HEK293 (cell line): ENCODE measurements around the gene CLCNKA.

ENCODE experiments used
- CTCF ChIA-PET: fragments of 350-600 bp; formaldehyde crosslinking; extraction: SDS; loops from one replicate; lab custom pipeline; 2021; ENCODE audit warnings: antibody characterized with exemption; lab: Yijun Ruan, JAX
- POLR2A ChIA-PET: fragments of 300-600 bp; formaldehyde crosslinking; extraction: SDS; loops from one replicate; lab custom pipeline; 2020; ENCODE audit warnings: antibody characterized with exemption, inconsistent platforms; lab: Yijun Ruan, JAX
- H3K27ac ChIP-seq: fragments of 200-500 bp; sonication (Bioruptor generic); 2 replicates; pipeline ENCODE4 v1.5.1; 2014; ENCODE audit warnings: low read depth, low read length, control low read depth, inconsistent platforms; ENCODE audit errors: extremely low read depth
- H3K36me3 ChIP-seq, 2 experiments: fragments of 200-500 bp in 1 of 2; sonication (Bioruptor generic) in 1 of 2; 1 replicate in 1 of 2; 2 replicates in 1 of 2; pipeline ENCODE4 v1.5.1; 2014 to 2017; ENCODE audit warnings: inconsistent platforms in 2 of 2, low read length in 2 of 2; ENCODE audit not compliant: control insufficient read depth in 2 of 2, insufficient read depth in 1 of 2
- H3K4me1 ChIP-seq: fragments of 200-500 bp; sonication (Bioruptor generic); 2 replicates; pipeline ENCODE4 v1.5.1; 2014; ENCODE audit warnings: mild to moderate bottlenecking, low read length, inconsistent platforms; ENCODE audit not compliant: control insufficient read depth, insufficient read depth
- H3K4me3 ChIP-seq: 2 replicates; pipeline ENCODE4 v1.5.1; 2011; ENCODE audit warnings: low read depth, mild to moderate bottlenecking, control low read depth, low read length, moderate library complexity
- H3K9me3 ChIP-seq: fragments of 200-500 bp; sonication (Bioruptor generic); 2 replicates; pipeline ENCODE4 v1.5.1; 2014; ENCODE audit warnings: low read depth, low read length, inconsistent platforms; ENCODE audit not compliant: control insufficient read depth, insufficient read depth
- GLIS1 ChIP-seq: fragments of 450-650 bp; formaldehyde crosslinking; IDR thresholded peaks from 2 replicates; pipeline ENCODE4 v1.5.1; 2016; ENCODE audit warnings: missing biosample characterization, missing genetic modification characterization
- GLIS2 ChIP-seq: fragments of 450-650 bp; formaldehyde crosslinking; IDR thresholded peaks from 2 replicates; pipeline ENCODE4 v1.5.1; 2016; ENCODE audit warnings: missing biosample characterization, missing genetic modification characterization
- MEIS1 ChIP-seq: sonication (generic); formaldehyde crosslinking; IDR thresholded peaks from 2 replicates; pipeline ENCODE4 v1.8.1; 2022; ENCODE audit warnings: missing genetic modification reagents, mild to moderate bottlenecking, borderline replicate concordance
- OVOL3 ChIP-seq: fragments of 450-650 bp; formaldehyde crosslinking; IDR thresholded peaks from 2 replicates; pipeline ENCODE4 v1.5.1; 2016; ENCODE audit warnings: missing biosample characterization, missing genetic modification characterization
- SP2 ChIP-seq: fragments of 450-650 bp; formaldehyde crosslinking; IDR thresholded peaks from 2 replicates; pipeline ENCODE4 v1.5.1; 2016; ENCODE audit warnings: missing biosample characterization, missing genetic modification characterization
- ZIC2 ChIP-seq: fragments of 450-650 bp; formaldehyde crosslinking; IDR thresholded peaks from 2 replicates; pipeline ENCODE4 v1.5.1; 2016; ENCODE audit warnings: missing biosample characterization, missing genetic modification characterization
- ZNF202 ChIP-seq: fragments of 450-650 bp; formaldehyde crosslinking; IDR thresholded peaks from 2 replicates; pipeline ENCODE4 v1.5.1; 2016; ENCODE audit warnings: missing biosample characterization, missing genetic modification characterization, borderline replicate concordance
- ZNF221 ChIP-seq: fragments of 450-650 bp; formaldehyde crosslinking; IDR thresholded peaks from 2 replicates; pipeline ENCODE4 v1.5.1; 2017; ENCODE audit warnings: missing biosample characterization, missing genetic modification characterization, borderline replicate concordance
- ZNF37A ChIP-seq: fragments of 450-650 bp; IDR thresholded peaks from 2 replicates; pipeline ENCODE4 v1.5.1; 2018; ENCODE audit warnings: missing biosample characterization, missing genetic modification characterization
- ZNF391 ChIP-seq: fragments of 450-650 bp; formaldehyde crosslinking; IDR thresholded peaks from 2 replicates; pipeline ENCODE4 v1.5.1; 2016; ENCODE audit warnings: low read depth, missing biosample characterization, missing genetic modification characterization, borderline replicate concordance
- ZNF48 ChIP-seq: fragments of 450-650 bp; formaldehyde crosslinking; IDR thresholded peaks from 2 replicates; pipeline ENCODE4 v1.5.1; 2016; ENCODE audit warnings: missing biosample characterization, missing genetic modification characterization
- ZNF555 ChIP-seq: fragments of 450-650 bp; formaldehyde crosslinking; conservative IDR thresholded peaks from 2 replicates; pipeline ENCODE4 v1.5.1; 2017; ENCODE audit warnings: missing biosample characterization, mild to moderate bottlenecking, missing genetic modification characterization, inconsistent platforms
- ZNF596 ChIP-seq: fragments of 450-650 bp; IDR thresholded peaks from 2 replicates; pipeline ENCODE4 v1.5.0; 2018; ENCODE audit warnings: missing biosample characterization, mild to moderate bottlenecking, missing genetic modification characterization, moderate library complexity
- ZNF600 ChIP-seq: fragments of 450-650 bp; formaldehyde crosslinking; IDR thresholded peaks from 2 replicates; pipeline ENCODE4 v1.5.1; 2016; ENCODE audit warnings: missing biosample characterization, missing genetic modification characterization
- ZNF768 ChIP-seq: fragments of 450-650 bp; formaldehyde crosslinking; IDR thresholded peaks from 2 replicates; pipeline ENCODE4 v1.5.1; 2018; ENCODE audit warnings: missing biosample characterization, mild to moderate bottlenecking, missing genetic modification characterization
- ZNF777 ChIP-seq: fragments of 450-650 bp; formaldehyde crosslinking; IDR thresholded peaks from 2 replicates; pipeline ENCODE4 v1.5.1; 2017; ENCODE audit warnings: missing biosample characterization, missing genetic modification characterization, borderline replicate concordance
- ZNF837 ChIP-seq: fragments of 450-650 bp; formaldehyde crosslinking; IDR thresholded peaks from 2 replicates; pipeline ENCODE4 v1.5.1; 2016; ENCODE audit warnings: missing biosample characterization, missing genetic modification characterization
- TF ChIP-seq, protein P1 (sequence below): fragments of 450-650 bp; formaldehyde crosslinking; IDR thresholded peaks from 2 replicates; pipeline ENCODE4 v1.5.1; 2016; ENCODE audit warnings: missing biosample characterization, missing genetic modification characterization
- TF ChIP-seq, protein P2 (sequence below): fragments of 450-650 bp; formaldehyde crosslinking; IDR thresholded peaks from 2 replicates; pipeline ENCODE4 v1.5.1; 2017; ENCODE audit warnings: missing biosample characterization, mild to moderate bottlenecking, missing genetic modification characterization, moderate library complexity

The CLCNKA gene

DNA sequence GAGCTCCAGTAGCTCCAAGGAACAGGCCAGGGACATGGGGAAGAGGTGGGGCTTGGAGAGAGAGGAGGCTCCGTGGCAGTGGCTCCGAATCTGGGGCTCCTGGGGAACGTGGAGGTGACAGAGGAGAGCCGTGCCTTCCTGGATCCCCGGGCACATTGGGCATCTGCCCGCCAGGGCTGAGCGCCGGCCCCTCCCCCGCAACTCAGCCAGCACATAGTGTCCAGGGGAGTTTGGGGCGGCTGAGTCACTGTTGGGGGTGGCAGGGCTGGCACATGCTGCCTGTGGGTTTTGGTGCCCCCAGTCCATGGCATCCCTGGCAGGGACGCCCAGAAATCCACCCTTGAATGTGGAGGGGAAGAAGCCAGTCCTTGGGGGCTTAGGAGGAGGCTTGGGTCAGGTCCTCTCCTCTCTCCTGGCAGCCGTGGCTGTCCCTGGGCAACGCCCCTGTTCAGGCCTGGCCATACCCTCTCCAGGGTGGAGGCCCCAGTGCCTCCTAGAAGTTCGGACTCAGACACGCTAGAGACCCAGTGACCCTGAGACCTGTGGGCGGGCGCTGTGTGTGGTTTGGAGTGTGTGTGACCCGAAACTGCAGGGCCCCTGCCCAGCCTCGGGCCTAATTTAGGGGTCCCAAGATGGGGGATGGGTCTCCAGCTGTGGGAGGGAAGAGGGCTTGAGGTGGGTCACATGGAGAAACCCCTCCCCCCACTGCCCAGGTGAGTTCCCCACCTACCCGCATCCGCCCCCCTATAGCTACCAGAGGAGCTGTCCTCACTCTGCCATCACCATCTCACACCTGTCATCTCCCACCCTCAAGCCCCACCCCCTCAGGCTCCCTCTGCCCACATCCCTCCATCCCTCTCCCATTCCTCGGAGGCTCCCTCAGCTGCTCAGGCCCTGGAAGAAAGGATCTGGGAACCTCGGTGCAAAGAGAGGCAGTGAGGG, 5.6 kb upstream of the CLCNKA start:
- ChIA-PET CTCF (interaction anchor here (0.5 to 4.5 kb wide), 4 partner anchors 8 to 100 kb away, joined by 3 to 31 read pairs (median 4); no protein-coding TSS in a partner anchor), POLR2A (no interaction called here)
- no peak for TF ChIP-seq ZNF555 (tag by site-specific recombination)
- TF ChIP-seq, protein P1, sequence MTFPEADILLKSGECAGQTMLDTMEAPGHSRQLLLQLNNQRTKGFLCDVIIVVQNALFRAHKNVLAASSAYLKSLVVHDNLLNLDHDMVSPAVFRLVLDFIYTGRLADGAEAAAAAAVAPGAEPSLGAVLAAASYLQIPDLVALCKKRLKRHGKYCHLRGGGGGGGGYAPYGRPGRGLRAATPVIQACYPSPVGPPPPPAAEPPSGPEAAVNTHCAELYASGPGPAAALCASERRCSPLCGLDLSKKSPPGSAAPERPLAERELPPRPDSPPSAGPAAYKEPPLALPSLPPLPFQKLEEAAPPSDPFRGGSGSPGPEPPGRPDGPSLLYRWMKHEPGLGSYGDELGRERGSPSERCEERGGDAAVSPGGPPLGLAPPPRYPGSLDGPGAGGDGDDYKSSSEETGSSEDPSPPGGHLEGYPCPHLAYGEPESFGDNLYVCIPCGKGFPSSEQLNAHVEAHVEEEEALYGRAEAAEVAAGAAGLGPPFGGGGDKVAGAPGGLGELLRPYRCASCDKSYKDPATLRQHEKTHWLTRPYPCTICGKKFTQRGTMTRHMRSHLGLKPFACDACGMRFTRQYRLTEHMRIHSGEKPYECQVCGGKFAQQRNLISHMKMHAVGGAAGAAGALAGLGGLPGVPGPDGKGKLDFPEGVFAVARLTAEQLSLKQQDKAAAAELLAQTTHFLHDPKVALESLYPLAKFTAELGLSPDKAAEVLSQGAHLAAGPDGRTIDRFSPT (tag by site-specific recombination) = peak; percentile 46; the same call in 1 of the 2 replicates
- Histone ChIP-seq H3K9me3 (no peaks in the 10 kb centered on the region), H3K4me1 (no peaks in the 10 kb centered on the region), H3K36me3 (no peaks in the 10 kb centered on the region), H3K27ac (no peak overlapping the region), H3K4me3 (no peak overlapping the region)

DNA sequence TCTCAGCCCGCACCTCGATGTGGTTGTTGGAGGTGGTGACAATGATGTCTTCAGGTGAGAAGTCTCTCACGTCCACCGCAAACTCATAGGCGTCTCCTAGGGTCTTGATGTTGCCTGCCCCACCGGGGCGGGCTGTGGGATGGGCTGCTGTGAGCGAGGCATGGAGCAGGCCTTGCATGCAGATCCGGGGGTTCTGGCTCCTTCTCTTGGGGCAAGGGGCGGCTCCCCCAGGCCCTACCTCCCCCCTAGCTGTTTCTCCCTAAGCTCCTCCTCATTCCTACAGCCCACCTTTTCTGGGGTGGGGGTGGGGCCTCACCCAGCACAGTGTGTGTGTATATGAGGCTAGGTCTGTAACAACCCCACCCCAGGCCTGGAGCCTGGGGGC, 4.8 kb upstream of the CLCNKA start:
- ChIA-PET POLR2A (no interaction called here), CTCF (interaction anchor here (0.5 to 4.5 kb wide), 6 partner anchors 9 to 99 kb away, joined by 3 to 31 read pairs (median 3); no protein-coding TSS in a partner anchor)
- no peak overlapping the region for H3K27ac ChIP-seq
- no peaks in the 10 kb centered on the region for H3K4me1 ChIP-seq
- H3K9me3 ChIP-seq = no peaks in the 10 kb centered on the region
- TF ChIP-seq SP2 (tag by site-specific recombination) = peak; percentile 11; the same call in 1 of the 2 replicates
- no peak for TF ChIP-seq ZNF600 (tag by site-specific recombination)
- no peaks in the 10 kb centered on the region for H3K36me3 ChIP-seq
- no peak overlapping the region for H3K4me3 ChIP-seq

DNA sequence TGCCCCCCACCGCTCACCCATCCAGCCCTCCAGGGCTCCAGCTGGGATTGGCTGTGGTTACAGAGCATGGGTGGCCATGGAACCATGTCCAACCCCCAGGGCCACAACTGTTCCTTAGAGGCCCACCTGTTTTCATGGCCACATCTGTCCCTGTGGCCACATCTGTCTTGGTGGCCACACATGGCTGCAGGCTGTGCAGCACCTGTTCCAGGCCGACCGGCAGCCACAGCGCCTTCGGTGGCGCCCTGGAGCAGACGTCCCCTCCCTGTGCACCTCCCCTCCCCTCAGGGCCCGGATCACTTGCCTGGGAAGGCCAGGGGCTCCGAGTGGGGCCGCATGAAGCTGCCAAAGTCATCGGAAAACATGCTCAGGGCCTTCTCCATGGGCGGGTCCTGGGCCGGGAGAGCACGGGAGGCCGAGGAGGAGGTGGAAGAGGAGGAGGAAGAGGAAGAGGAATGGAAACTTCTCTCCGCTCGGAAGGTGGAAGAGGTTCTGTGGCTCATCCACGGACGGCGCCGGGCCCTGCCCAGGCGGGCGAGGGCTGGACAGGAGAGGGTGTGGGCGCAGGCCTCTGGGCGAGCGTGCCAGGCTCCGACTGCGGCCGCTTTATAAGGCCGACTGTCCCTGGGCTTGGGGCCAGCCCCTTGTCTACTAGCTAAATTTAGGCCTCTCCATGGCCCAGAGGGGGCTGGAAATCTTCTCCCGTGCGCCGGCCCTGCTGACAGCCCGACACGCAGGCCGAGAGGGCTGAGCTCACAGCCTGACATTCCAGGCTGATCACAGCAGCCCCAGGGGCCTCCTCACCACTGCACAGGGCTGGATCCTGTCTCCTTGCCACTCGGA, 4.2 kb upstream of the CLCNKA start, which contains the start of gene HSPB7:
Gene HSPB7, minus strand, starts transcription at position 583 of the 843 bp plus-strand sequence. Its CDS starts 80 bp downstream, at position 503.
- Histone ChIP-seq H3K4me3 (no peak within 1 kb of the TSS), H3K36me3 (no peaks in the 10 kb centered on the region), H3K9me3 (no peaks in the 10 kb centered on the region), H3K27ac (no peak within 1 kb of the TSS), H3K4me1 (no peaks in the 10 kb centered on the region)
- ChIA-PET CTCF (interaction anchor here (0.5 to 4.5 kb wide), 5 partner anchors 9 to 270 kb away, joined by 3 to 31 read pairs (median 3); no protein-coding TSS in a partner anchor), POLR2A (no interaction called here)
- TF ChIP-seq ZNF837 (tag by site-specific recombination) (no peak), ZNF202 (no peak), MEIS1 (no peak), GLIS2 (tag by site-specific recombination) (peak; percentile 46), ZNF37A (no peak), ZNF48 (tag by site-specific recombination) (no peak), ZNF777 (tag by site-specific recombination) (no peak), GLIS1 (tag by site-specific recombination) (peak; percentile 55), ZNF768 (no peak), ZNF596 (no peak), OVOL3 (tag by site-specific recombination) (no peak), ZNF391 (tag by site-specific recombination) (no peak), ZIC2 (tag by site-specific recombination) (peak; percentile 72; the same call in 1 of the 2 replicates), ZNF221 (tag by site-specific recombination) (no peak)
- TF ChIP-seq, protein P2, sequence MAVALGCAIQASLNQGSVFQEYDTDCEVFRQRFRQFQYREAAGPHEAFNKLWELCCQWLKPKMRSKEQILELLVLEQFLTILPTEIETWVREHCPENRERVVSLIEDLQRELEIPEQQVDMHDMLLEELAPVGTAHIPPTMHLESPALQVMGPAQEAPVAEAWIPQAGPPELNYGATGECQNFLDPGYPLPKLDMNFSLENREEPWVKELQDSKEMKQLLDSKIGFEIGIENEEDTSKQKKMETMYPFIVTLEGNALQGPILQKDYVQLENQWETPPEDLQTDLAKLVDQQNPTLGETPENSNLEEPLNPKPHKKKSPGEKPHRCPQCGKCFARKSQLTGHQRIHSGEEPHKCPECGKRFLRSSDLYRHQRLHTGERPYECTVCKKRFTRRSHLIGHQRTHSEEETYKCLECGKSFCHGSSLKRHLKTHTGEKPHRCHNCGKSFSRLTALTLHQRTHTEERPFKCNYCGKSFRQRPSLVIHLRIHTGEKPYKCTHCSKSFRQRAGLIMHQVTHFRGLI = no peak
